K562 (cell line): ENCODE results near the gene SPTBN4.

Experiments used
- JUNB ChIP-seq: fragments of 450-650 bp; formaldehyde crosslinking; conservative IDR thresholded peaks from 2 replicates; pipeline ENCODE4 v1.4.0; 2020; ENCODE audit warnings: mild to moderate bottlenecking
- MAZ ChIP-seq, 2 experiments: fragments of 450-650 bp in 1 of 2; sonication (generic) in 1 of 2; formaldehyde crosslinking; IDR thresholded peaks in 1 of 2; conservative IDR thresholded peaks in 1 of 2; 2 replicates each; pipeline versions ENCODE4 v1.4.0 to v1.5.0; 2020; ENCODE audit warnings: mild to moderate bottlenecking in 1 of 2, missing genetic modification reagents in 1 of 2
- POLR2AphosphoS5 ChIP-seq: IDR thresholded peaks from 2 replicates; pipeline ENCODE4 v1.6.1; 2011; ENCODE audit warnings: mild to moderate bottlenecking, low read depth, low read length, moderate library complexity; ENCODE audit not compliant: control insufficient read depth, insufficient read depth
- RERE ChIP-seq: sonication (generic); formaldehyde crosslinking; IDR thresholded peaks from 2 replicates; pipeline ENCODE4 v1.8.0; 2023; ENCODE audit warnings: missing genetic modification reagents, mild to moderate bottlenecking, borderline replicate concordance
- STAT5A ChIP-seq: IDR thresholded peaks from 2 replicates; pipeline ENCODE4 v1.6.1; 2012; ENCODE audit warnings: low read length, inconsistent platforms, borderline replicate concordance
- ZNF253 ChIP-seq: fragments of 250-450 bp; sonication (Bioruptor Pico); conservative IDR thresholded peaks from 2 replicates; pipeline ENCODE4 v1.6.1; 2021; ENCODE audit warnings: mild to moderate bottlenecking
- ZNF609 ChIP-seq: sonication (generic); formaldehyde crosslinking; IDR thresholded peaks from 2 replicates; pipeline ENCODE4 v1.8.1; 2023; ENCODE audit warnings: missing genetic modification reagents, mild to moderate bottlenecking, borderline replicate concordance

GRCh38 chr19:40444825-40445312 lies 21.9 kb upstream of the SPTBN4 start:
- TF ChIP-seq STAT5A (no peak), MAZ (CRISPR knock-in tag; conservative IDR thresholded peaks at IDR 0.05 in 1 of 2, IDR thresholded peaks at IDR 0.05 in 1 of 2) (no peak), JUNB (no peak), RERE (no peak), POLR2AphosphoS5 (no peak), ZNF253 (no peak), ZNF609 (CRISPR knock-in tag) (no peak)
